GM12801 (cell line): ENCODE results near the gene SLC35E2B.
"Not testable (repeated sequence)": the region's sequence is repeated elsewhere in the genome, so short reads cannot be mapped to it uniquely, and the experiment has no call there.

Experiments used
- CTCF ChIP-seq: IDR thresholded peaks from one replicate; pipeline ENCODE4 v1.5.1; 2011; ENCODE audit warnings: control low read depth; ENCODE audit not compliant: insufficient read length; ENCODE audit errors: extremely low read depth

SLC35E2B gene

GRCh38 chr1:1692714-1693647 is at the start of gene SLC35E2B:
TSS of gene SLC35E2B (minus strand) at chr1:1692795. CDS start at chr1:1676699, 16,096 bp downstream.
- TF ChIP-seq CTCF: not testable (repeated sequence)

GRCh38 chr1:1732381-1732780 is 39.8 kb upstream of the SLC35E2B start:
- no peak for TF ChIP-seq CTCF

GRCh38 chr1:1730870-1731269 is 38.3 kb upstream of the SLC35E2B start:
- TF ChIP-seq CTCF: no peak

GRCh38 chr1:1724035-1724864 is 31.7 kb upstream of the SLC35E2B start, which contains the start of gene CDK11A:
TSS of gene CDK11A (minus strand) at chr1:1724357. CDS start at chr1:1722818, 1,539 bp downstream.
- TF ChIP-seq CTCF: not testable (repeated sequence)

- no peak for TF ChIP-seq CTCF
Observed at GRCh38 chr1:1721201-1721600, 28.6 kb upstream of the SLC35E2B start.

- no peak for TF ChIP-seq CTCF
Observed at GRCh38 chr1:1703796-1704195, 11.2 kb upstream of the SLC35E2B start.

GRCh38 chr1:1687846-1688245 is 4.7 kb downstream of the SLC35E2B start:
- TF ChIP-seq CTCF: no peak
